Measurements from ENCODE around the gene SST. TPM values are rescaled to one million over a fixed set of nuclear protein-coding genes. Genes with fewer than 3 reads are reported as not detected.

SST gene
- polyA plus RNA-seq (2011; rRNA removed) (0.15 and 0.25 TPM in 2 replicates), polyA minus RNA-seq (2011; rRNA and poly(A)+ RNA removed) (0.52 TPM in 1 of 2 replicates, not detected in the other)

GRCh38 chr3:187669675-187670504, at the start of gene SST:
Gene SST (minus strand): TSS chr3:187670394. CDS start chr3:187670291, 103 bp downstream.
- no peak for TF ChIP-seq CTCF (IDR thresholded peaks at IDR 0.05; ENCODE audit: insufficient read depth, low read depth, low read length)
- CTCF ChIA-PET: interaction anchor here (0.7 to 4.7 kb wide), 5 partner anchors 9 to 351 kb away, joined by 4 to 59 read pairs (median 10); no protein-coding TSS in a partner anchor
- POLR2A ChIA-PET: no interaction called here
- peaks cover 3% of the 10 kb centered on the region for H3K27me3 ChIP-seq (ENCODE audit: control insufficient read depth, insufficient read depth, low read length)
- no peaks in the 10 kb centered on the region for H3K36me3 ChIP-seq (ENCODE audit: control insufficient read depth, insufficient read depth, low read length)
- no peak within 1 kb of the TSS for H3K4me3 ChIP-seq (ENCODE audit: low read depth, low read length)
- DNase-seq (ENCODE audit: low read depth): no peak

- no peak for DNase-seq (ENCODE audit: low read depth)
- Histone ChIP-seq H3K4me3 (ENCODE audit: low read depth, low read length) (no peak overlapping the region), H3K27me3 (ENCODE audit: control insufficient read depth, insufficient read depth, low read length) (no peaks in the 10 kb centered on the region), H3K36me3 (ENCODE audit: control insufficient read depth, insufficient read depth, low read length) (peaks cover 7% of the 10 kb centered on the region)
- CTCF ChIA-PET: interaction anchor here (0.9 to 11.7 kb wide), 9 partner anchors 10 to 1235 kb away, joined by 3 to 118 read pairs (median 5); no protein-coding TSS in a partner anchor
- POLR2A ChIA-PET: no interaction called here
- TF ChIP-seq CTCF (IDR thresholded peaks at IDR 0.05; ENCODE audit: insufficient read depth, low read depth, low read length): no peak
These were observed 49.6 kb upstream of the SST start for GRCh38 chr3:187719628-187720336.

GRCh38 chr3:187718802-187719201, 48.6 kb upstream of the SST start:
- POLR2A ChIA-PET: no interaction called here

GRCh38 chr3:187717572-187717971, 47.4 kb upstream of the SST start:
- no peak for DNase-seq (ENCODE audit: low read depth)
- H3K27me3 ChIP-seq (ENCODE audit: control insufficient read depth, insufficient read depth, low read length): no peaks in the 10 kb centered on the region
- no peak overlapping the region for H3K4me3 ChIP-seq (ENCODE audit: low read depth, low read length)
- ChIA-PET POLR2A (no interaction called here), CTCF (interaction anchor here (0.6 to 11.7 kb wide), 4 partner anchors 9 to 1103 kb away, joined by 3 to 118 read pairs (median 28); no protein-coding TSS in a partner anchor)
- TF ChIP-seq CTCF (IDR thresholded peaks at IDR 0.05; ENCODE audit: insufficient read depth, low read depth, low read length): no peak
- H3K36me3 ChIP-seq (ENCODE audit: control insufficient read depth, insufficient read depth, low read length): peaks cover 4% of the 10 kb centered on the region

More at GRCh38 chr3:187718802-187719201, 48.6 kb upstream of the SST start:
- H3K4me3 ChIP-seq (ENCODE audit: low read depth, low read length): no peak overlapping the region
- CTCF ChIA-PET: interaction anchor here (0.9 to 11.7 kb wide), 6 partner anchors 9 to 1236 kb away, joined by 4 to 118 read pairs (median 8); no protein-coding TSS in a partner anchor
- DNase-seq (ENCODE audit: low read depth): no peak
- no peak for TF ChIP-seq CTCF (IDR thresholded peaks at IDR 0.05; ENCODE audit: insufficient read depth, low read depth, low read length)
- peaks cover 4% of the 10 kb centered on the region for H3K36me3 ChIP-seq (ENCODE audit: control insufficient read depth, insufficient read depth, low read length)
- H3K27me3 ChIP-seq (ENCODE audit: control insufficient read depth, insufficient read depth, low read length): no peaks in the 10 kb centered on the region
